ENCODE data around the gene SPOCK2. TPM values are rescaled to one million over a fixed set of nuclear protein-coding genes. Genes with fewer than 3 reads are reported as not detected.
A peak's percentile ranks its signal among the peaks of the same experiment; 100 is the strongest.

Gene SPOCK2
- total RNA-seq, 1 donor from 2014 or later: 9.7 TPM

GRCh38 chr10:72086466-72087391 is 1.6 kb downstream of the SPOCK2 start:
- DNase-seq (ENCODE audit: low spot score in 2 of 2): no peak
- Histone ChIP-seq H3K4me3 (peak overlapping the region; percentile 54 to 62), H3K36me3 (no peaks in the 10 kb centered on the region), H3K4me1 (peaks cover 7 to 15% of the 10 kb centered on the region in 2 donors), H3K27me3 (peaks cover 13% of the 10 kb centered on the region), H3K27ac (no peak overlapping the region), H3K9me3 (no peaks in the 10 kb centered on the region)
- TF ChIP-seq CTCF (IDR thresholded peaks at IDR 0.05): no peak
- intact Hi-C loops (cut with DNase I): no loop called here

- Histone ChIP-seq H3K27me3 (peaks cover 13% of the 10 kb centered on the region), H3K4me3 (no peak overlapping the region), H3K27ac (no peak overlapping the region), H3K9me3 (no peaks in the 10 kb centered on the region), H3K36me3 (no peaks in the 10 kb centered on the region), H3K4me1 (peaks cover 7 to 15% of the 10 kb centered on the region in 2 donors)
- intact Hi-C loops (cut with DNase I): no loop called here
- TF ChIP-seq CTCF (IDR thresholded peaks at IDR 0.05): no peak
- DNase-seq (ENCODE audit: low spot score in 2 of 2): no peak
Measured at GRCh38 chr10:72085864-72086465, 2.4 kb downstream of the SPOCK2 start.

DNA sequence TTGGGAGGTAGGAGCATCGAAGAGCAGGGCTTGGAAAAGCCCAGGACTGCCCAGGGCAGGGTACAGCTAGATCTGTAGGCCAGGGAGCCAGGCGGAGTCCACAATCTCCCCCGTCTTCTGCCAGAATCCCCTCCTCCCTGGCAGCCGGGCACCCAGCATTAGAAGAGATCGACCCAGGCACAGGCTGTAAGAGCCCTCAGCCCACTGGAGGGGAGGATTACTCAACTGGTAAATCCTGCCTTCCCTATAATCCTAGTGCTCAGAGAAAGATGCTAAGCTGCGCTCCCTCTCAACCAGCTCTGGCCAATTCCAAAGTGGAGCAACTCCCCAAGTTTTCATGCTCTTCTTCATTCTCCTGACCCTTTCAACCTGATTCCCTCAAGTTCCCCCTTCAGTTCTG is 3.2 kb downstream of the SPOCK2 start:
- Histone ChIP-seq H3K9me3 (no peaks in the 10 kb centered on the region), H3K27me3 (peaks cover 13% of the 10 kb centered on the region), H3K27ac (no peak overlapping the region), H3K36me3 (no peaks in the 10 kb centered on the region), H3K4me1 (peaks cover 7 to 15% of the 10 kb centered on the region in 2 donors), H3K4me3 (no peak overlapping the region)
- no peak for TF ChIP-seq CTCF (IDR thresholded peaks at IDR 0.05)
- intact Hi-C loops (cut with DNase I): no loop called here
- DNase-seq (ENCODE audit: low spot score in 2 of 2): no peak

- H3K4me1 ChIP-seq: peaks cover 7 to 15% of the 10 kb centered on the region in 2 donors
- H3K27ac ChIP-seq: no peak overlapping the region
- no peak overlapping the region for H3K4me3 ChIP-seq
- peaks cover 13% of the 10 kb centered on the region for H3K27me3 ChIP-seq
- H3K36me3 ChIP-seq: no peaks in the 10 kb centered on the region
- intact Hi-C loops (cut with DNase I): no loop called here
- TF ChIP-seq CTCF (IDR thresholded peaks at IDR 0.05): no peak
- H3K9me3 ChIP-seq: no peaks in the 10 kb centered on the region
- no peak for DNase-seq (ENCODE audit: low spot score in 2 of 2)
Measured at GRCh38 chr10:72083790-72084459, 4.4 kb downstream of the SPOCK2 start.

GRCh38 chr10:72082856-72083789 is 5.2 kb downstream of the SPOCK2 start:
- Histone ChIP-seq H3K27ac (no peak overlapping the region), H3K4me1 (peaks cover 7 to 11% of the 10 kb centered on the region in 2 donors), H3K36me3 (no peaks in the 10 kb centered on the region), H3K27me3 (peaks cover 13% of the 10 kb centered on the region), H3K4me3 (no peak overlapping the region), H3K9me3 (no peaks in the 10 kb centered on the region)
- no peak for DNase-seq (ENCODE audit: low spot score in 2 of 2)
- no peak for TF ChIP-seq CTCF (IDR thresholded peaks at IDR 0.05)
- intact Hi-C loops (cut with DNase I): no loop called here

Data from ascending aorta (tissue), 2 donors.